ENCODE measurements around the gene ENPP7. TPM values are rescaled to one million over a fixed set of nuclear protein-coding genes. Genes with fewer than 3 reads are reported as not detected.

ENPP7 gene
- total RNA-seq, 1 experiment from 2014 or later: not detected

DNA sequence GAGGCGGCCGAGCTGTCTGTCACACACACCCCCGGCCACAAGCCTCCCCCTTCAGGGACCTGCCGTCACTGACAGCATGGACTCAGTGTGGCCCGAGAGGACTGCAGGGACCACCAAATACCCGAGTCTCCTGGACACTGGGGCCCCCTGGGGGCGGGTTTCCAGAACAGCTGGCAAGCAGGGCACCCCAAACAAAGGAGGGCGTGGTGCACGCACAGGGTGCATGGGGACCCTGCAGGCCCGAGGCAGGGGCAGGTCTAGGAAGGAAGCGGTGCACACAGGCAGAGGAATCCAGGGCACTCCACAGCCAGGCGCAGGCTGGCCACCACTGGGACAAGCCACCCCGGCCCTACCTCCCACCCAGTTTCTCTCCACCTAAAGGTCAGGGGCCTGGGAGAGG, 28.7 kb upstream of the ENPP7 start:
- BruUV-seq (replicated peaks): no TSS peak
- H3K36me3 ChIP-seq (ENCODE audit: control insufficient read depth in 1 of 2, insufficient read depth in 2 of 2, low read length in 2 of 2): no peaks in the 10 kb centered on the region
- ATAC-seq (no peak), DNase-seq (ENCODE audit: low read depth, low spot score) (no peak)
- H3K9me2 ChIP-seq (ENCODE audit: insufficient read depth): no peaks in the 10 kb centered on the region
- intact Hi-C loops (cut with micrococcal nuclease): no loop called here
- no peak overlapping the region for H3K4me2 ChIP-seq (ENCODE audit: low read length)
- no peaks in the 10 kb centered on the region for H3K27me3 ChIP-seq (ENCODE audit: insufficient read depth, low read length)
- no peak overlapping the region; the same call in 1 of the 2 replicates for H3K27ac ChIP-seq (ENCODE audit: low read depth, low read length)
- H3K9me3 ChIP-seq (ENCODE audit: control insufficient read depth in 1 of 2, insufficient read depth in 1 of 2, low read depth in 1 of 2, low read length in 2 of 2): no peaks in the 10 kb centered on the region
- ChIA-PET POLR2A (no interaction called here), RAD21 (ENCODE audit: low non-redundant PET in 1 of 2, low total read pairs in 2 of 2, uncharacterized antibody in 2 of 2, unreplicated experiment in 2 of 2) (no interaction called here), CTCF (interaction anchor here (1.4 kb wide), 1 partner anchor 301 kb away, joined by 3 read pairs; no protein-coding TSS in a partner anchor)
- H4K20me1 ChIP-seq (ENCODE audit: insufficient read depth): no peaks in the 10 kb centered on the region
- H2AFZ ChIP-seq (ENCODE audit: low read depth, low read length, poor library complexity, severe bottlenecking): no peak overlapping the region
- no peak for TF ChIP-seq TCF7L2 (IDR thresholded peaks at IDR 0.05; ENCODE audit: borderline replicate concordance, extremely low read depth, insufficient read depth, insufficient read length)
- TF ChIP-seq, protein P1, sequence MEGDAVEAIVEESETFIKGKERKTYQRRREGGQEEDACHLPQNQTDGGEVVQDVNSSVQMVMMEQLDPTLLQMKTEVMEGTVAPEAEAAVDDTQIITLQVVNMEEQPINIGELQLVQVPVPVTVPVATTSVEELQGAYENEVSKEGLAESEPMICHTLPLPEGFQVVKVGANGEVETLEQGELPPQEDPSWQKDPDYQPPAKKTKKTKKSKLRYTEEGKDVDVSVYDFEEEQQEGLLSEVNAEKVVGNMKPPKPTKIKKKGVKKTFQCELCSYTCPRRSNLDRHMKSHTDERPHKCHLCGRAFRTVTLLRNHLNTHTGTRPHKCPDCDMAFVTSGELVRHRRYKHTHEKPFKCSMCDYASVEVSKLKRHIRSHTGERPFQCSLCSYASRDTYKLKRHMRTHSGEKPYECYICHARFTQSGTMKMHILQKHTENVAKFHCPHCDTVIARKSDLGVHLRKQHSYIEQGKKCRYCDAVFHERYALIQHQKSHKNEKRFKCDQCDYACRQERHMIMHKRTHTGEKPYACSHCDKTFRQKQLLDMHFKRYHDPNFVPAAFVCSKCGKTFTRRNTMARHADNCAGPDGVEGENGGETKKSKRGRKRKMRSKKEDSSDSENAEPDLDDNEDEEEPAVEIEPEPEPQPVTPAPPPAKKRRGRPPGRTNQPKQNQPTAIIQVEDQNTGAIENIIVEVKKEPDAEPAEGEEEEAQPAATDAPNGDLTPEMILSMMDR (IDR thresholded peaks at IDR 0.05 in 2 of 3, conservative IDR thresholded peaks at IDR 0.05 in 1 of 3; ENCODE audit: borderline replicate concordance in 1 of 3, insufficient read depth in 1 of 3, low read depth in 2 of 3, low read length in 2 of 3): peak in 2 of 3 experiments; percentile 32 to 35; a peak in 4 of 6 replicates
- TF ChIP-seq, protein P2, sequence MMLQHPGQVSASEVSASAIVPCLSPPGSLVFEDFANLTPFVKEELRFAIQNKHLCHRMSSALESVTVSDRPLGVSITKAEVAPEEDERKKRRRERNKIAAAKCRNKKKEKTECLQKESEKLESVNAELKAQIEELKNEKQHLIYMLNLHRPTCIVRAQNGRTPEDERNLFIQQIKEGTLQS (IDR thresholded peaks at IDR 0.05): no peak
- H3K79me2 ChIP-seq (ENCODE audit: insufficient read depth, low read length): no peaks in the 10 kb centered on the region
- H3K9ac ChIP-seq (ENCODE audit: low read length): no peak overlapping the region
- peaks cover 0 to 13% of the 10 kb centered on the region in 2 experiments; a peak in 2 of 4 replicates for H3K4me1 ChIP-seq (ENCODE audit: control insufficient read depth in 1 of 2, insufficient read depth in 2 of 2, low read length in 2 of 2)
- H3K4me3 ChIP-seq (replicated peaks in 1 of 2; ENCODE audit: low read depth in 1 of 2, low read length in 2 of 2): no peak overlapping the region

GRCh38 chr17:79702550-79703236, 28.1 kb upstream of the ENPP7 start:
- CTCF ChIA-PET: interaction anchor here (1.4 kb wide), 1 partner anchor 302 kb away, joined by 3 read pairs; no protein-coding TSS in a partner anchor
- RAD21 ChIA-PET (ENCODE audit: low non-redundant PET in 1 of 2, low total read pairs in 2 of 2, uncharacterized antibody in 2 of 2, unreplicated experiment in 2 of 2): no interaction called here
- H3K4me2 ChIP-seq (ENCODE audit: low read length): no peak overlapping the region
- no TSS peak for BruUV-seq (replicated peaks)
- no peaks in the 10 kb centered on the region for H3K9me3 ChIP-seq (ENCODE audit: control insufficient read depth in 1 of 2, insufficient read depth in 1 of 2, low read depth in 1 of 2, low read length in 2 of 2)
- H3K4me3 ChIP-seq (replicated peaks in 1 of 2; ENCODE audit: low read depth in 1 of 2, low read length in 2 of 2): no peak overlapping the region
- H3K79me2 ChIP-seq (ENCODE audit: insufficient read depth, low read length): no peaks in the 10 kb centered on the region
- no peak overlapping the region; the same call in 1 of the 2 replicates for H3K27ac ChIP-seq (ENCODE audit: low read depth, low read length)
- no peak overlapping the region for H2AFZ ChIP-seq (ENCODE audit: low read depth, low read length, poor library complexity, severe bottlenecking)
- POLR2A ChIA-PET: no interaction called here
- peaks cover 0 to 13% of the 10 kb centered on the region in 2 experiments; a peak in 2 of 4 replicates for H3K4me1 ChIP-seq (ENCODE audit: control insufficient read depth in 1 of 2, insufficient read depth in 2 of 2, low read length in 2 of 2)
- H3K9ac ChIP-seq (ENCODE audit: low read length): no peak overlapping the region
- no peak for ATAC-seq
- H3K9me2 ChIP-seq (ENCODE audit: insufficient read depth): no peaks in the 10 kb centered on the region
- no peak for DNase-seq (ENCODE audit: low read depth, low spot score)
- no peaks in the 10 kb centered on the region for H3K36me3 ChIP-seq (ENCODE audit: control insufficient read depth in 1 of 2, insufficient read depth in 2 of 2, low read length in 2 of 2)
- H3K27me3 ChIP-seq (ENCODE audit: insufficient read depth, low read length): no peaks in the 10 kb centered on the region
- no peaks in the 10 kb centered on the region for H4K20me1 ChIP-seq (ENCODE audit: insufficient read depth)
- intact Hi-C loops (cut with micrococcal nuclease): no loop called here
- no peak for TF ChIP-seq EZH2 (IDR thresholded peaks at IDR 0.05)
- no peak for TF ChIP-seq TCF7L2 (IDR thresholded peaks at IDR 0.05; ENCODE audit: borderline replicate concordance, extremely low read depth, insufficient read depth, insufficient read length)
- TF ChIP-seq JUND (IDR thresholded peaks at IDR 0.05): no peak
- no peak for TF ChIP-seq SRF (IDR thresholded peaks at IDR 0.05; ENCODE audit: low read depth)
- TF ChIP-seq ELF1 (IDR thresholded peaks at IDR 0.05; ENCODE audit: borderline replicate concordance, low read depth): no peak
- no peak for TF ChIP-seq EGR1 (IDR thresholded peaks at IDR 0.05; ENCODE audit: low read depth)
- TF ChIP-seq YY1 (IDR thresholded peaks at IDR 0.05; ENCODE audit: extremely low read depth, insufficient replicate concordance, low read depth, low read length): no peak
- TF ChIP-seq, protein P1 (IDR thresholded peaks at IDR 0.05 in 2 of 3, conservative IDR thresholded peaks at IDR 0.05 in 1 of 3; ENCODE audit: borderline replicate concordance in 1 of 3, insufficient read depth in 1 of 3, low read depth in 2 of 3, low read length in 2 of 3): no peak
- no peak for TF ChIP-seq ZBTB33 (IDR thresholded peaks at IDR 0.05; ENCODE audit: extremely low read depth, insufficient replicate concordance, low read length)
